ENCODE results near the gene GABRR3. TPM values are rescaled to one million over a fixed set of nuclear protein-coding genes. Genes with fewer than 3 reads are reported as not detected.

GABRR3 gene
- total RNA-seq, 4 donors from 2014 or later, result not detected

GRCh38 chr3:98008855-98009254 lies 26.3 kb downstream of the GABRR3 start:
- Histone ChIP-seq H3K4me1 (peaks cover 10 to 22% (median 12%) of the 10 kb centered on the region in 3 donors), H3K4me3 (no peak overlapping the region), H3K27ac (no peak overlapping the region), H3K9me3 (no peaks in the 10 kb centered on the region), H3K27me3 (no peaks in the 10 kb centered on the region), H3K36me3 (no peaks in the 10 kb centered on the region)
- WGBS, 2 donors, result 61 to 66% methylated on average over 2 of the region's 2 CpGs
- no peak for DNase-seq
- TF ChIP-seq CTCF (IDR thresholded peaks at IDR 0.05) (no peak), POLR2A (IDR thresholded peaks at IDR 0.05) (no peak)
- intact Hi-C loops (cut with DNase I), result no loop called here

GRCh38 chr3:98005438-98005837 lies 29.7 kb downstream of the GABRR3 start:
- H3K27ac ChIP-seq, result no peak overlapping the region
- intact Hi-C loops (cut with DNase I), result no loop called here
- DNase-seq, result no peak
- H3K36me3 ChIP-seq, result no peaks in the 10 kb centered on the region
- no peaks in the 10 kb centered on the region for H3K9me3 ChIP-seq
- 75 to 79% methylated on average over 2 of the region's 2 CpGs for WGBS, 2 donors
- H3K27me3 ChIP-seq, result no peaks in the 10 kb centered on the region
- H3K4me3 ChIP-seq, result no peak overlapping the region
- no peak for TF ChIP-seq CTCF (IDR thresholded peaks at IDR 0.05)
- no peak for TF ChIP-seq POLR2A (IDR thresholded peaks at IDR 0.05)
- H3K4me1 ChIP-seq, result no peaks in the 10 kb centered on the region

- no peak overlapping the region for H3K4me3 ChIP-seq
- intact Hi-C loops (cut with DNase I), result no loop called here
- WGBS, 2 donors, result 74 to 84% methylated on average over 3 of the region's 3 CpGs
- TF ChIP-seq POLR2A (IDR thresholded peaks at IDR 0.05) (no peak), CTCF (IDR thresholded peaks at IDR 0.05) (no peak)
- H3K4me1 ChIP-seq, result no peaks in the 10 kb centered on the region
- no peak for DNase-seq
- H3K27me3 ChIP-seq, result no peaks in the 10 kb centered on the region
- H3K36me3 ChIP-seq, result no peaks in the 10 kb centered on the region
- no peak overlapping the region for H3K27ac ChIP-seq
- no peaks in the 10 kb centered on the region for H3K9me3 ChIP-seq
Measured at GRCh38 chr3:98004721-98005120, 30.4 kb downstream of the GABRR3 start.

GRCh38 chr3:98003306-98003969 lies 31.7 kb downstream of the GABRR3 start:
- DNase-seq, result no peak
- Histone ChIP-seq H3K4me1 (no peaks in the 10 kb centered on the region), H3K36me3 (no peaks in the 10 kb centered on the region), H3K4me3 (no peak overlapping the region), H3K27me3 (no peaks in the 10 kb centered on the region), H3K27ac (no peak overlapping the region), H3K9me3 (no peaks in the 10 kb centered on the region)
- no peak for TF ChIP-seq POLR2A (IDR thresholded peaks at IDR 0.05)
- TF ChIP-seq CTCF (IDR thresholded peaks at IDR 0.05), result no peak
- 49 to 68% methylated on average over 2 of the region's 2 CpGs for WGBS, 2 donors
- intact Hi-C loops (cut with DNase I), result no loop called here

GRCh38 chr3:98002717-98003116 lies 32.4 kb downstream of the GABRR3 start:
- no peaks in the 10 kb centered on the region for H3K9me3 ChIP-seq
- no peaks in the 10 kb centered on the region for H3K27me3 ChIP-seq
- DNase-seq, result no peak
- WGBS, 2 donors, result 85 to 100% methylated on average over 1 of the region's 1 CpG
- no peak overlapping the region for H3K27ac ChIP-seq
- no peaks in the 10 kb centered on the region for H3K4me1 ChIP-seq
- TF ChIP-seq CTCF (IDR thresholded peaks at IDR 0.05) (no peak), POLR2A (IDR thresholded peaks at IDR 0.05) (no peak)
- no peak overlapping the region for H3K4me3 ChIP-seq
- H3K36me3 ChIP-seq, result no peaks in the 10 kb centered on the region
- intact Hi-C loops (cut with DNase I), result no loop called here

All from esophagus squamous epithelium (tissue), 5 donors.